BE2C (cell line): ENCODE measurements around the gene BEX5.

Experiments
- DNase-seq: peaks from one replicate; pipeline ENCODE4 v3.0.0-alpha.2; 2020
- H3K27me3 ChIP-seq: fragments of 250-450 bp; sonication (Bioruptor Pico); 2 replicates; pipeline ENCODE4 v1.5.1; 2020; ENCODE audit warnings: mild to moderate bottlenecking
- H3K36me3 ChIP-seq: fragments of 250-450 bp; sonication (Bioruptor Pico); 2 replicates; pipeline ENCODE4 v1.5.1; 2020; ENCODE audit warnings: mild to moderate bottlenecking
- H3K4me1 ChIP-seq: fragments of 250-450 bp; sonication (Bioruptor Pico); 2 replicates; pipeline ENCODE4 v1.5.1; 2020
- H3K4me3 ChIP-seq: 2 replicates; pipeline ENCODE4 v1.5.1; 2011; ENCODE audit warnings: low read depth, low read length
- H3K9me3 ChIP-seq: fragments of 250-450 bp; sonication (Bioruptor Pico); 2 replicates; pipeline ENCODE4 v1.5.1; 2020
- CTCF ChIP-seq: IDR thresholded peaks from 2 replicates; pipeline ENCODE4 v1.5.1; 2012; ENCODE audit warnings: mild to moderate bottlenecking, low read depth, low read length

BEX5 gene

GRCh38 chrX:102113367-102113766 is 42.4 kb downstream of the BEX5 start:
- no peaks in the 10 kb centered on the region for H3K27me3 ChIP-seq
- DNase-seq, result no peak
- TF ChIP-seq CTCF, result no peak
- H3K9me3 ChIP-seq, result no peaks in the 10 kb centered on the region
- H3K4me3 ChIP-seq, result no peak overlapping the region
- H3K4me1 ChIP-seq, result no peaks in the 10 kb centered on the region
- no peaks in the 10 kb centered on the region for H3K36me3 ChIP-seq
